Esophagus squamous epithelium (tissue), 5 donors: ENCODE data around the gene MANEAL. TPM values are rescaled to one million over a fixed set of nuclear protein-coding genes. Genes with fewer than 3 reads are reported as not detected.

Source experiments
- DNase-seq: peaks from one replicate; lab custom pipeline; 2025; lab: John Stamatoyannopoulos, UW
- H3K27ac ChIP-seq, 4 donors: fragments of 200-600 bp; sonication (generic); one replicate each; pipeline ENCODE4 v1.5.1; 2016 to 2019; ENCODE audit warnings: mild to moderate bottlenecking in 1 of 4
- H3K27me3 ChIP-seq, 4 donors: fragments of 200-600 bp; sonication (generic); 1 replicate in 3 of 4; 2 replicates in 1 of 4; pipeline versions ENCODE4 v1.5.1 to v1.6.0; 2017 to 2021; ENCODE audit warnings: antibody characterized with exemption in 1 of 4
- H3K36me3 ChIP-seq, 3 donors: fragments of 200-600 bp; sonication (generic); one replicate each; pipeline ENCODE4 v1.5.1; 2016 to 2019
- H3K4me1 ChIP-seq, 3 donors: fragments of 200-600 bp; sonication (generic); one replicate each; pipeline ENCODE4 v1.5.1; 2017 to 2019
- H3K4me3 ChIP-seq, 4 donors: fragments of 200-600 bp; sonication (generic); 1 replicate in 3 of 4; 2 replicates in 1 of 4; pipeline ENCODE4 v1.5.1; 2016 to 2019; ENCODE audit warnings: mild to moderate bottlenecking in 2 of 4, moderate library complexity in 1 of 4
- H3K9me3 ChIP-seq, 3 donors: fragments of 200-600 bp; sonication (generic); one replicate each; pipeline ENCODE4 v1.5.1; 2016 to 2019
- CTCF ChIP-seq, 6 experiments: fragments of 450-650 bp in 4 of 6; fragments of 200-600 bp in 2 of 6; sonication (generic) in 2 of 6; IDR thresholded peaks; one replicate each; pipeline ENCODE4 v1.5.1; 2016 to 2019; ENCODE audit warnings: antibody characterized with exemption in 6 of 6, mild to moderate bottlenecking in 4 of 6, moderate library complexity in 4 of 6
- POLR2A ChIP-seq, 4 donors: fragments of 450-650 bp; IDR thresholded peaks; one replicate each; pipeline ENCODE4 v1.6.1; 2017; ENCODE audit warnings: antibody characterized with exemption in 4 of 4, mild to moderate bottlenecking in 4 of 4, moderate library complexity in 3 of 4
- WGBS, 2 donors: methylation state at CpG; one replicate each; pipeline ENCODE4 v1.1.5; 2018; 5-methylcytosine and 5-hydroxymethylcytosine counted together
- intact Hi-C: fragments of 100-400 bp; cut with DNase I; formaldehyde crosslinking; loops from one replicate; pipeline ENCODE4 v1.15.0; 2022
- total RNA-seq, 4 donors: library from RNA; depleted of rRNA; stranded (reverse); fragments of >200 nt; gene quantifications; one replicate each; pipeline ENCODE4 v1.1.0, GENCODE V29; 2016
- donor health status: DM: yes; HTN: yes; CAD: no.

Gene MANEAL
- total RNA-seq, 4 donors from 2014 or later: 2.3 to 5.0 (median 3.7) TPM

GRCh38 chr1:37825506-37825905 is 31.9 kb downstream of the MANEAL start:
- no peak for TF ChIP-seq POLR2A (IDR thresholded peaks at IDR 0.05)
- no peak for TF ChIP-seq CTCF (IDR thresholded peaks at IDR 0.05)
- 22 to 33% methylated on average over 2 of the region's 2 CpGs for WGBS, 2 donors
- no peak overlapping the region for H3K4me3 ChIP-seq
- peak overlapping the region in 3 of 4 donors; percentile 26 to 47 (median 35) for H3K27ac ChIP-seq
- H3K9me3 ChIP-seq: no peaks in the 10 kb centered on the region
- peaks cover 0 to 20% (median 0%) of the 10 kb centered on the region in 3 donors for H3K4me1 ChIP-seq
- no peak for DNase-seq
- intact Hi-C loops: no loop called here
- peaks cover 4 to 93% (median 23%) of the 10 kb centered on the region in 3 donors for H3K36me3 ChIP-seq
- H3K27me3 ChIP-seq: no peaks in the 10 kb centered on the region

GRCh38 chr1:37828410-37829074 is 34.9 kb downstream of the MANEAL start:
- no peaks in the 10 kb centered on the region for H3K9me3 ChIP-seq
- H3K36me3 ChIP-seq: peaks cover 0 to 93% (median 10%) of the 10 kb centered on the region in 3 donors
- H3K27ac ChIP-seq: peak overlapping the region in 3 of 4 donors; percentile 22 to 62 (median 55)
- intact Hi-C loops: no loop called here
- no peak for DNase-seq
- WGBS, 2 donors: 27 to 75% methylated on average over 8 to 12 of the region's 12 CpGs
- TF ChIP-seq POLR2A (IDR thresholded peaks at IDR 0.05) (no peak), CTCF (IDR thresholded peaks at IDR 0.05) (no peak)
- peaks cover 0 to 20% (median 0%) of the 10 kb centered on the region in 3 donors for H3K4me1 ChIP-seq
- H3K4me3 ChIP-seq: no peak overlapping the region
- no peaks in the 10 kb centered on the region for H3K27me3 ChIP-seq

GRCh38 chr1:37831109-37831508 is 37.5 kb downstream of the MANEAL start:
- no peaks in the 10 kb centered on the region for H3K9me3 ChIP-seq
- no peak overlapping the region for H3K27ac ChIP-seq
- DNase-seq: no peak
- TF ChIP-seq CTCF (IDR thresholded peaks at IDR 0.05) (no peak), POLR2A (IDR thresholded peaks at IDR 0.05) (no peak)
- peaks cover 0 to 12% (median 0%) of the 10 kb centered on the region in 3 donors for H3K4me1 ChIP-seq
- no peaks in the 10 kb centered on the region for H3K27me3 ChIP-seq
- intact Hi-C loops: no loop called here
- 93 to 98% methylated on average over 4 of the region's 4 CpGs for WGBS, 2 donors
- peaks cover 10 to 96% (median 17%) of the 10 kb centered on the region in 3 donors for H3K36me3 ChIP-seq
- no peak overlapping the region for H3K4me3 ChIP-seq

GRCh38 chr1:37831809-37832208 is 38.2 kb downstream of the MANEAL start:
- peaks cover 10 to 96% (median 17%) of the 10 kb centered on the region in 3 donors for H3K36me3 ChIP-seq
- DNase-seq: no peak
- no peak overlapping the region for H3K27ac ChIP-seq
- peaks cover 0 to 10% (median 0%) of the 10 kb centered on the region in 3 donors for H3K4me1 ChIP-seq
- no peaks in the 10 kb centered on the region for H3K27me3 ChIP-seq
- no peaks in the 10 kb centered on the region for H3K9me3 ChIP-seq
- H3K4me3 ChIP-seq: no peak overlapping the region
- WGBS, 2 donors: 66 to 94% methylated on average over 2 of the region's 2 CpGs
- TF ChIP-seq CTCF (IDR thresholded peaks at IDR 0.05): no peak
- no peak for TF ChIP-seq POLR2A (IDR thresholded peaks at IDR 0.05)
- intact Hi-C loops: no loop called here

GRCh38 chr1:37836788-37837187 is 43.1 kb downstream of the MANEAL start:
- peaks cover 6 to 100% (median 29%) of the 10 kb centered on the region in 3 donors for H3K36me3 ChIP-seq
- H3K4me1 ChIP-seq: peaks cover 0 to 4% (median 0%) of the 10 kb centered on the region in 3 donors
- DNase-seq: no peak
- intact Hi-C loops: no loop called here
- H3K27me3 ChIP-seq: no peaks in the 10 kb centered on the region
- WGBS, 2 donors: 57 to 58% methylated on average over 3 of the region's 3 CpGs
- TF ChIP-seq POLR2A (IDR thresholded peaks at IDR 0.05) (no peak), CTCF (IDR thresholded peaks at IDR 0.05) (no peak)
- H3K4me3 ChIP-seq: no peak overlapping the region
- no peaks in the 10 kb centered on the region for H3K9me3 ChIP-seq
- no peak overlapping the region for H3K27ac ChIP-seq
